Smooth muscle cell (in vitro differentiated cells): ENCODE data around the gene IPPK. TPM values are rescaled to one million over a fixed set of nuclear protein-coding genes. Genes with fewer than 3 reads are reported as not detected.
A peak's percentile ranks its signal among the peaks of the same experiment; 100 is the strongest.

Experiments used
- DNase-seq: peaks from one replicate; lab custom pipeline; 2025; ENCODE audit not compliant: unreplicated experiment; lab: John Stamatoyannopoulos, UW
- H2AFZ ChIP-seq: fragments of 200-600 bp; sonication (generic); 2 replicates; pipeline ENCODE4 v1.6.0; 2016; ENCODE audit warnings: antibody characterized with exemption, low read depth, mild to moderate bottlenecking
- H3F3A ChIP-seq: fragments of 200-600 bp; sonication (generic); 2 replicates; pipeline ENCODE4 v1.6.0; 2017; ENCODE audit warnings: antibody characterized with exemption, low read depth
- H3K27ac ChIP-seq: fragments of 200-600 bp; sonication (generic); 2 replicates; pipeline ENCODE4 v1.5.1; 2016; ENCODE audit warnings: low read depth, mild to moderate bottlenecking
- H3K27me3 ChIP-seq: fragments of 200-600 bp; sonication (generic); 2 replicates; pipeline ENCODE4 v1.6.1; 2016; ENCODE audit warnings: low read depth, mild to moderate bottlenecking
- H3K36me3 ChIP-seq: fragments of 200-600 bp; sonication (generic); 2 replicates; pipeline ENCODE4 v1.5.1; 2016; ENCODE audit warnings: low read depth
- H3K4me1 ChIP-seq: fragments of 200-600 bp; sonication (generic); 2 replicates; pipeline ENCODE4 v1.5.1; 2016; ENCODE audit warnings: low read depth
- H3K4me2 ChIP-seq: fragments of 200-600 bp; sonication (generic); 2 replicates; pipeline ENCODE4 v1.6.0; 2016; ENCODE audit warnings: mild to moderate bottlenecking
- H3K4me3 ChIP-seq: fragments of 200-600 bp; sonication (generic); 2 replicates; pipeline ENCODE4 v1.5.1; 2016; ENCODE audit warnings: mild to moderate bottlenecking
- H3K79me2 ChIP-seq: fragments of 200-600 bp; sonication (generic); 2 replicates; pipeline ENCODE4 v1.6.0; 2016; ENCODE audit warnings: low read depth, mild to moderate bottlenecking
- H3K9ac ChIP-seq: fragments of 200-600 bp; sonication (generic); 2 replicates; pipeline ENCODE4 v1.6.0; 2016; ENCODE audit warnings: low read depth
- H3K9me3 ChIP-seq: fragments of 200-600 bp; sonication (generic); replicated peaks from 2 replicates; pipeline ENCODE4 v1.5.1; 2016; ENCODE audit warnings: low read depth
- H4K20me1 ChIP-seq: fragments of 200-600 bp; sonication (generic); 2 replicates; pipeline ENCODE4 v1.6.0; 2016; ENCODE audit warnings: low read depth
- WGBS: methylation state at CpG from one replicate; pipeline ENCODE4 v1.1.7; 2016; ENCODE audit warnings: low lambda C conversion rate; 5-methylcytosine and 5-hydroxymethylcytosine counted together
- polyA plus RNA-seq: library from polyadenylated mRNA; unstranded; fragments of >200 nt; fragmentation: Nextera tagmentation; extraction: Ambion mirVana; gene quantifications from 2 replicates; pipeline ENCODE4 v1.2.1, GENCODE V29; 2016
- total RNA-seq: library from RNA; depleted of rRNA; stranded (reverse); fragments of >200 nt; gene quantifications from 2 replicates; pipeline ENCODE4 v1.2.3, GENCODE V29; 2014
- TF ChIP-seq, protein P1 (sequence below): fragments of 200-600 bp; sonication (generic); IDR thresholded peaks from 2 replicates; pipeline ENCODE4 v1.5.1; 2017; ENCODE audit warnings: borderline replicate concordance, mild to moderate bottlenecking, antibody characterized with exemption; ENCODE audit not compliant: insufficient read depth, poor library complexity, severe bottlenecking

The IPPK gene
- total and polyA plus RNA-seq, 2 experiments from 2014 or later: 9.4 to 22.1 TPM

DNA sequence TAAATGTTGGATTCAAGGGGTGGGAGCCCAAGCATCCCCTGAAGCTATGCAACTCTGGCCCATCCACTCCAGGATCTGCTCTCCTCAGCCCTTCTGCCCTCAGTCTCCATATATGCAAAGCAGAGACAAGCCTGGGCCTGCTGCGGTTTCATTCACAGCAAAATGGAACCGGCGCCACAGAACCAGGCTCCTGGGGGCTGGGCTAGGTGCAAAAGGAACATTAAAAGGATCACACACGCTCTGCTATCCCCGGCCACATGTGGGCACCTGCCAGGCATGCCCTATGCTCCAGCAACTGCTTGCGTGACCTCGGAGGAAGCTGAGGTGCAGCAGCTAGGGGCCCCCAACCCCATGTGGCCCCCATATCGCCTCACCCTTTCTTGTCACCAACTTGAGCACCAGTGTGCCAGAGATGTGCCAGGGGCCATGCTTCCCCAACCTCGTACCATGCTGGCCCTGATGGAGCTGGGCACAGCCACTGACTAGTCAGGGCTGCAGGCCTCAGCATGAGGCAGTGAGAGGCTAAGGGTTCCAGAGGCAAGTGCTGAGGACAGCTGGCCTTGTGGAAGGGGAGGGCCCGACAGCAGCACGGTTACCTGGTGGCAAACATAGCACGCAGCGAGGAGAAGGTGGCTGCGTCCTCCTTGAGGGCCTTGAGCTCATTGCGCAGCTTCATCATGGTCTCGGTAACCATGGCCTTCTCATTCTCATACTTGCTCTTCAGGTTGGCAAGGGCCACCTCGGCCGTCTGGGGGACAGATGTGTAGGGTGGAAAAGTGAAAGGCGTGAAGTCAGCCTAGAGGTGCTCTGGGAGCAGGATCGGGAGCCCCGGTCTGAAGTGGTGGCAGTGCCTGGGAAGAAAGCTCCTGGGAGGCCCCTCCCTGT lies 47.5 kb upstream of the IPPK start:
- H3K9me3 ChIP-seq: no peaks in the 10 kb centered on the region
- 91% methylated on average over 21 of the region's 21 CpGs for WGBS
- H3K4me1 ChIP-seq: no peaks in the 10 kb centered on the region
- no peak overlapping the region for H3K4me3 ChIP-seq
- no peaks in the 10 kb centered on the region for H3F3A ChIP-seq
- no peaks in the 10 kb centered on the region for H3K79me2 ChIP-seq
- H3K27me3 ChIP-seq: no peaks in the 10 kb centered on the region
- H4K20me1 ChIP-seq: peaks cover 38% of the 10 kb centered on the region
- no peak for DNase-seq
- H3K4me2 ChIP-seq: no peak overlapping the region
- H3K36me3 ChIP-seq: no peaks in the 10 kb centered on the region
- no peak overlapping the region for H3K9ac ChIP-seq
- H2AFZ ChIP-seq: no peak overlapping the region
- no peak overlapping the region for H3K27ac ChIP-seq
- TF ChIP-seq, protein P1, sequence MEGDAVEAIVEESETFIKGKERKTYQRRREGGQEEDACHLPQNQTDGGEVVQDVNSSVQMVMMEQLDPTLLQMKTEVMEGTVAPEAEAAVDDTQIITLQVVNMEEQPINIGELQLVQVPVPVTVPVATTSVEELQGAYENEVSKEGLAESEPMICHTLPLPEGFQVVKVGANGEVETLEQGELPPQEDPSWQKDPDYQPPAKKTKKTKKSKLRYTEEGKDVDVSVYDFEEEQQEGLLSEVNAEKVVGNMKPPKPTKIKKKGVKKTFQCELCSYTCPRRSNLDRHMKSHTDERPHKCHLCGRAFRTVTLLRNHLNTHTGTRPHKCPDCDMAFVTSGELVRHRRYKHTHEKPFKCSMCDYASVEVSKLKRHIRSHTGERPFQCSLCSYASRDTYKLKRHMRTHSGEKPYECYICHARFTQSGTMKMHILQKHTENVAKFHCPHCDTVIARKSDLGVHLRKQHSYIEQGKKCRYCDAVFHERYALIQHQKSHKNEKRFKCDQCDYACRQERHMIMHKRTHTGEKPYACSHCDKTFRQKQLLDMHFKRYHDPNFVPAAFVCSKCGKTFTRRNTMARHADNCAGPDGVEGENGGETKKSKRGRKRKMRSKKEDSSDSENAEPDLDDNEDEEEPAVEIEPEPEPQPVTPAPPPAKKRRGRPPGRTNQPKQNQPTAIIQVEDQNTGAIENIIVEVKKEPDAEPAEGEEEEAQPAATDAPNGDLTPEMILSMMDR: no peak

DNA sequence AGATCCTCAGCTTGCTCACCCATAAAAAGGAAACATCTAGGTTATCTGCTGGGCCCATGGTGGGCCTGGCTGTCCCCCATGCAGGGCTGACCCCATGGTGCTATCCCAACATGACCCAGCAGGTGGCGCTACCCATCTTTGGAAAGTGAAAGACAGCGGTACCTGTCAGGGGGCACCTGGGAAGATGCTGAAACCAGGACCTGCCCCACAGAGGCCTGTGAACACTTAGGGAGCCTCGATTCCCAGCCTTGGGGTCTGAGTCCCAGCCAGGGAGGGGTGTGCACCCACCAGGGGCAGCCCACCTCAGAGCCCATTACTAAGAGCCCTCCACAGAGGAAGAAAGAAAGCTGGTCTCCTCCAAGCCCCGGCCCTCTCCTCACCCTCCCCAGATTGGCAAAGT lies 46.6 kb upstream of the IPPK start:
- no peak overlapping the region for H3K9ac ChIP-seq
- TF ChIP-seq, protein P1: peak; percentile 91
- no peak overlapping the region for H2AFZ ChIP-seq
- H4K20me1 ChIP-seq: peaks cover 33% of the 10 kb centered on the region
- H3K4me3 ChIP-seq: no peak overlapping the region
- H3K4me2 ChIP-seq: no peak overlapping the region
- no peaks in the 10 kb centered on the region for H3K4me1 ChIP-seq
- no peak overlapping the region for H3K27ac ChIP-seq
- H3K79me2 ChIP-seq: no peaks in the 10 kb centered on the region
- H3K36me3 ChIP-seq: no peaks in the 10 kb centered on the region
- no peaks in the 10 kb centered on the region for H3F3A ChIP-seq
- peak; percentile 33 for DNase-seq
- H3K9me3 ChIP-seq: no peaks in the 10 kb centered on the region
- no peaks in the 10 kb centered on the region for H3K27me3 ChIP-seq
- 53% methylated on average over 4 of the region's 4 CpGs for WGBS

DNA sequence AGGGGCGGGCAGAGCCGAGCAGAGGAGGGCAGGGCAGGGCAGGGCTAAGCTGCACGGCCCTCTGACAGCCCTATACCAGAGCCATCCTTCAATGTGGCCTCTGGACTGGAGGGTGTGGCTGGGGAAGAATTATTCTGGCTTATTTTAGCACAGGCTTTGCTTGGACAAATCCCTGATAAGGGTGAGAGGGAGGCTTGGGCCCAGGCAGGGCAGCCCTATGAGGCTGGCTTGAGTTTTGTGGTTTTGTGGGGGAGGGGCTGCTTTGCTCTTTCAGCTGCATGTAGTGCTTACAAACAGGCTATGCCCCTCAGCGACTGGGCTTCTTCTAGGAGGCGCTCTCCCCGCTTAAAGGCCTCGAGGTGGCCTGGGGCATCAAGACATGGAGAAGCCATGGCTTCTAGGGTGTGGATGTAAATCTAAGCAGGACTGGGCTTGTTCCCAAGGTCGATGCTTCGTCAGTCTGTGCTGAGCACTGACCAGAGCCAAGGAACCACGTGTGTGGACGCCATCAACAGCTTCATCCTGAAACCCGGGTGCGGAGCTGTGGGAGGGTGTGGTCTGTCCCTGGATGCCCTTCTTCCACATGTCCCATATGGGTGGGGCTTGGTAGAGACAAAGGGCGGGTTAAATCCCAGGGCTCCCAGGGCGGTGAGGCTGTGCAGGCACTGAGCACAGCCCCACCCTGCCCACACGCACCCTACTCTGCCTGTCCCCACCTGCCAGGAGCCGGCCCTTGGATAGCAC lies 45.7 kb upstream of the IPPK start:
- Histone ChIP-seq H2AFZ (no peak overlapping the region), H3K4me3 (no peak overlapping the region), H3K36me3 (no peaks in the 10 kb centered on the region), H4K20me1 (peaks cover 32% of the 10 kb centered on the region), H3K4me1 (no peaks in the 10 kb centered on the region), H3K79me2 (no peaks in the 10 kb centered on the region), H3F3A (no peaks in the 10 kb centered on the region), H3K27me3 (no peaks in the 10 kb centered on the region), H3K27ac (no peak overlapping the region), H3K9ac (no peak overlapping the region), H3K4me2 (peak overlapping the region; percentile 25), H3K9me3 (no peaks in the 10 kb centered on the region)
- WGBS: 71% methylated on average over 17 of the region's 17 CpGs
- TF ChIP-seq, protein P1: no peak
- DNase-seq: no peak
